GM08714 (cell line): ENCODE measurements around the gene GPER1.
"Not testable (repeated sequence)": the region's sequence is repeated elsewhere in the genome, so short reads cannot be mapped to it uniquely, and the experiment has no call there.

Experiments used
- H3K4me3 ChIP-seq: fragments of 200-500 bp; sonication (Bioruptor generic); 2 replicates; pipeline ENCODE4 v1.5.1; 2014; ENCODE audit warnings: mild to moderate bottlenecking, low read length, inconsistent platforms
- ZNF274 ChIP-seq: IDR thresholded peaks from 2 replicates; pipeline ENCODE4 v1.6.1; 2012; ENCODE audit warnings: mild to moderate bottlenecking, low read depth, low read length

GPER1 gene

GRCh38 chr7:1087952-1088920, at the start of gene GPER1:
Gene GPER1 (plus strand): TSS chr7:1088113. CDS start chr7:1091729, 3,616 bp downstream.
- peak within 1 kb of the TSS; percentile 57; the same call in 1 of the 2 replicates for H3K4me3 ChIP-seq
- no peak for TF ChIP-seq ZNF274

DNA sequence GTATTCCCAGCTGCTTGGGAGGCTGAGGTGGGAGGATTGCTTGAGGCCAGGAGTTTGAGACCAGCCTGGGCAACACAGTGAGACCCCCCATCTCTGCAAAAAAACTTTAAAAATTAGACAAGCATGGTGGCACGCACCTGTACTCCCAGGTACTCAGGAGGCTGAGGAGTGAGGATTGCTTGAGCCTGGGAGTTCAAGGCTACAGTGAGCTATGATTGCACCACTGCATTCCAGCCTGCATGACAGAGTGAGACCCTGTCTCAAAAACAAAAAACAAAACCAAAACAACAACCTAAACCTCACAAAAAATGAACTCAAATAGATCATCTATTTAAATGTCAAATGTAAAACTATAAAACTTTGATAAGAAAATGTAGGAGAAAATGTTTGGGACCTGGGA, 47.7 kb upstream of the GPER1 start:
- H3K4me3 ChIP-seq, result not testable (repeated sequence)

DNA sequence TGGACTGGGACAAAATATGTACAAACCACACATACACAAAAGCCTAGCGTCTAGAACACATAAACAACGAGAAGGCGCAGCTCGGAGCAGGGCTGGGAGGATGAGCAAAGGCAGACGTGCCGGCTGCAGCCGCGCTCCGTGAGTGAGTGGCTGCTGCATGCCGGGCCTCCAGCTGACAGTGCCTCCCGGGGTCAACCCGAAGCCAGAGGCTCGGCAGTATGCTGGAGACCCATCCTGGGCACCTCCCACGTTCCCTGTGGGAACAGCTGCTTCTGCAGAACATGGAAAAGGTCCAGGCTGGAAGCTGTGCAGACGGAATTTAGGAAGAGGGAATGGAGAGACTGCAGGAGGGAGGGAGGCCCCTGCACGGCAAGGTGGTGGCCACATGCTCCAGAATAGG, 47.1 kb upstream of the GPER1 start:
- TF ChIP-seq ZNF274, result no peak
- H3K4me3 ChIP-seq, result no peak overlapping the region

DNA sequence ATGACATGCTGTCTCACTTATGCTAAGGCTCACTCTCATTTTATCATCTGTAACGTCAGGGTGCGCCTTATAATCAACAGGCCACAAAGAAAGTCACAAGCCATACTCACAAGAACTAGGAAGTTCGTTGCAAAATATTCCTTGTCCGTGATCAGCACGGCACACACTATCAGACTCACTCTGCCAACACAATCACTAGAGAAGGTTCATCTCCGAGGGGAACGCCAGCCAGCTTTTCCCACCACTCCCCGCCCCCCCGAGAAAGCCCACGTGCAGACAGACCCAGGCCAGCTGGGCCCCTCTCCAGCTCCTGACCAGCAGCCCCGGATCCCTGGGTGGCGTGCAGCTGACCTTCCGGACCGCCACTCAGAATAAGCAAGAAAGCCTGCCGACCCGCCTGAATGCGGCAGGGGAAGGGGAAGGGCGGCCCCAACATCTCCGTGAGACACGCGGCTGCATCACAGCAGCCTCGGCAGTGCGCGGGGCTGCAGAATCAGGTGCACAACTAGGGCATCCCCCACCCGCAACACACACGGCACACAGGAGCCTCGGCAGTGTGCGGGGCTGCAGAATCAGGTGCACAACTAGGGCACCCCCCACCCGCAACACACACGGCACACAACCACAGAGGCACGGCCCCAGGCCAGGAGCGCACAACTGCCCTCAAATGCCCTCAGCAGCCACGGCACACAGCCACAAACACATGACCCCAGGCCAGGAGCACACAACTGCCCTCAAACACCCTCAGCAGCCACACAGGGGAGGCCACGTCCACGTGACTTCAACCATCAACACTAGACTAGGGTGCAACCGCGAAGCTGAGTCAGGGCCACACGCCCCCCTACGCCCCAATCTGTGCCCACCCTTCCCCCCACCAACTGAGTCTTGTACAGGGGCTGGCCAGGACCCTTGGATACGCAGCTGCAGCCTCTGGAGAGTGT, 46.1 kb upstream of the GPER1 start:
- no peak for TF ChIP-seq ZNF274
- no peak overlapping the region for H3K4me3 ChIP-seq

GRCh38 chr7:1042492-1042833, 45.5 kb upstream of the GPER1 start:
- H3K4me3 ChIP-seq, result no peak overlapping the region
- TF ChIP-seq ZNF274, result no peak

GRCh38 chr7:1043552-1044188, 44.2 kb upstream of the GPER1 start:
- no peak for TF ChIP-seq ZNF274
- peak overlapping the region; percentile 39; the same call in 1 of the 2 replicates for H3K4me3 ChIP-seq

DNA sequence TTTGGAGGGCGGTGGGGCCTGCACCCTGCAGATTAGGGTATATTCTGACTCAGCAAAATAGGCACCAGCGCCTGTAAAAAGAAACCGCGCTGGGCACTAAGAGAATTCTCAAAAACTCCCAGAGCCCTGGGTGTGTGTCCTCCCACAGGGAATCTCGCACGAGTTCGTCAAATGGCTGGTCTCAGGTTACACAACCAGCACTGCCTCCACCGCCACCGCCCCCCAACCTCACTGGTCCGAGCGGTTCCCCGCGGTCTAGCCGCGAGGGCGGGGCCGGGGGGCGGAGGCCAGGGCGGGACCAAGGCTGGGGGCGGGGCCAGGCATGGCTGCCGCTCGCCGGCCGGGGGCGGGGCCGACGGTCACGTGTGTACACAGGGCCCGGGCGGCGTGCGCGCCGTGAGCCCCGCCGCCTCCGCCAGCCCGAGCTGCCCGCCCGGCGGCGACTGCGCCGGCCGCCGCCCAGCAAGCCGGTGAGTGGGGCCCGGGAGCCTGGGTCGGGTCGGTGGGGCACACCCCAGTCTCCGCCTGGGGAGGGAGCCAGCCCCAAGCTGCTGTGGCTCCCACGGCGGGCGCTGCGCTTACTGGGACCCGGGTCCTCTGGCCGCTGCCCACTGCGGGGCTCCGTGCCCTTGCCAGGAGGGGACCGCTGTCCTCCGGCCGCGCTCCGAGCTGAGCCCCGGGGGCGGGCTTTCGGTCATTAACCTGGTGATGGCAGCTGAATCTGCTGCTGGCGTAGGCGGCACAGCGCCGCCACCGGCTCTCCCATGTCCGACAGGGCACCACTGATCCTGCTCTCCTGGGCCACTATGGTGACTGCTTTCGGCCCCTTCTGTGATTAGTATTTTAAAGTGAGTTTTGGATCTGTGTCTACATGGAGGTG, 43.5 kb upstream of the GPER1 start, which contains the start of gene GPR146:
Gene GPR146, plus strand, starts transcription at position 358 of the 880 bp plus-strand sequence. CDS start 12,970 bp downstream, outside the sequence.
- no peak for TF ChIP-seq ZNF274
- peak within 1 kb of the TSS; percentile 77; the same call in 1 of the 2 replicates for H3K4me3 ChIP-seq

DNA sequence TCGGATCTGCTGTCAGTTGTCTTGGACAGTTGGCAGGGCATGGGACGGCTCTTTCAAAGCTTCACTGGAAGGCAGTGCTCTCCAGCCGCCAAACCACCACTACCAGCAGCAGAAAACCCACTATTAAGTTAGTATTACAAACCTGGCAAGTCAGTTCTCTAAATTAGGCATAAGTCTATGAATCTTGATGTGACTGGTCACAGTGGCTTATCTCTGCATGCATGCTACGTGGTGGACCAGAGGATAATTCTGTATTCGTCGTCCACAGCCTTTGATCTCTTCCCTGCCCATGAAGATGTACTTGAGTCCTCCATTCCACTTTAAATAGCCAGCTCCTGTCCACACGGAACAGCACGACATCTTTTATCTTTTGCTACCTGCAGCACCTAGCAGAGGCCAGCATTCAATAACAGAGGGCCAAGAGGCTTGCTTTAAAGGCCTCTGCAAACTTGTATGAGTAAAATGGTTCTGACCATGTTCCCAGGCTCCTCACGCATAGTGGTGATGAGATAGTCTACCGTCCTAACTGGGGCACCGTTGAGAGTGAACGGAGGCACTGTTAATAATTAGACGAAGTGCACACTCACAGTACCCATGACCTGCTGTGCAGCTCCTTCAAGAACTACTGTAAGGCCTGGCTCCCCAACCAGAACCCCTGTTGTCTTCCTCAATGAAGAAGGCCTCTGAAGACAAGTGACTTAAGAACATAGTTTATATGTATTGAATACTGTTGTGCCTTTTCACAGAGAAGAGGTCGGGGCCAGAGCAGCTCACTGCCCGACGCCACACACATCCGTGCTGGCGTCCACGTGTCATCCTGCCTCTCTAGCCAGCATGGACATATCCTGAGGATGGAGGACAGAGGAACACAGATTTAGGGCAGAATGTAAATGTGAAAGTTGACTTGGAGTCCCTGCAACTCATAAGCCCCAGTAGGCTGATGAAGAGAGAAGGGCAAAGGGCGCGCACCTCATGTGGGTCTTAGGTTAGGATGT, 42.5 kb upstream of the GPER1 start:
- H3K4me3 ChIP-seq, result peak overlapping the region; percentile 77; the same call in 1 of the 2 replicates
- TF ChIP-seq ZNF274, result no peak

DNA sequence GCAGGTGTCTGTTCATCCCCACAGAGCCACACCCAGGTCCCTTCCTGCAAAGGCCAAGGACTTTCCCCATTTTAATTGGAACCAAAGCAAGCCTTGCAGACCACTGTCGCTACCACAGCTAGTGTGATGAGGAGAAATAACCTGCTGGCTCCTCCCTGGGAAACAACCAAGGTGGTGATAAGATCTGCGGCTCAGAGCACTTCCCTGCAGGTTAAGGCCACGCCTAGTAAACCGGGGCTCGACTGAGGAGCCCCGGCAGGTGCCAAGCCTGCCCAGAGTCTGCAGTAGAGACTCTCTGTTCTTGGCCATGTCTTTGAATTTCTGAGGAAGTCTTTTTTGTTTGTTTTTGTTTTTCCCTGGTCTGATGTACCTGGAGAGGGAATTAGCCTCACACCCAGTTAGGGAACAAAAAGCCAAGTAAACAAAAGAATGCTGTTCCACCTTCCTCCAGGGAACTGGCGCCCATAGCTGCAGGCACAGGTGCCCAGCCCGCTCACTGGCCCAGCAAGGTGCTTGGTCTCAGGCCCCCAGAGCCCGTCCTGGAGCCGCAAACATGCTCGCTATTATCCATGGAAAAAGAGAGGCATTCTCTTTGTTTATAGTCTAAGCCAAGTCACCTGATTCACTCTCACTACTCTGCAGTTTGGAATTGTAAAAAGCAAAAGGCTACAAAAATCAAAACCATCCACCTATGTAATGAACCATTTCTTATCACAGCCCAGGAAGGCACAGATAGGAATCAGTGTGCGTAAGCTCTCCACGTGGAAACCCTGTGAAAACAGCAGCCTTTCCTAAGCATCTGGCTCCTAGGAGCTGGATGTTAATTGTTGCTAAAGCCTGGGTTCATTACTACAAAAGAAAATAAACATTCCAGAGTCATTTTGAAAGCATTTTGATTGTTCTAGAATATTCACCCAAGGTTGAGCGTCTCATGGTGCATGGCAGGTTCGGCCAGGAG, 40.9 kb upstream of the GPER1 start:
- no peak overlapping the region for H3K4me3 ChIP-seq
- TF ChIP-seq ZNF274, result no peak

GRCh38 chr7:1049006-1049741, 38.7 kb upstream of the GPER1 start:
- TF ChIP-seq ZNF274, result no peak
- H3K4me3 ChIP-seq, result no peak overlapping the region

DNA sequence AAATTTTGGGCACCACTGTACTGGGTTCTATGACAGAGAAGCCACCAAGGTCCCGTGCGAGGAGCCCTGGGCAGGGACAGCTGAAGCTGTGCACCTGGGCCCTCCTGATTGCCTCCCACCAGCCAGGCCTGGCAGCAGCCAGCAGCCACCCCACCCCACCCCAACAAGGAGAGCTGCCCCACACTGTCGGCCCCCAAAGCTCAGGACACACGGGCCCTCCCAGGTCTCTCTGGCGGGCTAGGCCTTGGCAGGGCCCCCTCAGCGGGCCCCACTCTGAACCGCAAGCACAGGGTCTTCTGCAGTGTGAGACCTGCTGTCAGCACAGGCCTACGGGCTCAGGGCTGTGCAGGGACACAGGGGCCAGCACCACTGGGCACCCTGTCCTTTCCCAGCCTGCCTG, 38.1 kb upstream of the GPER1 start:
- no peak overlapping the region for H3K4me3 ChIP-seq
- TF ChIP-seq ZNF274, result no peak
